HUES48 (cell line): ENCODE data around the gene BORCS8.

Experiments used
- H3K27ac ChIP-seq: one replicate; pipeline ENCODE4 v1.7.0; 2013; ENCODE audit warnings: low read depth, low read length, inconsistent platforms
- H3K27me3 ChIP-seq: 2 replicates; pipeline ENCODE4 v1.6.1; 2013; ENCODE audit warnings: mild to moderate bottlenecking, low read length; ENCODE audit not compliant: control insufficient read depth, insufficient read depth
- H3K36me3 ChIP-seq: 2 replicates; pipeline ENCODE4 v1.6.1; 2013; ENCODE audit warnings: low read length; ENCODE audit not compliant: control insufficient read depth, insufficient read depth
- H3K4me1 ChIP-seq: 2 replicates; pipeline ENCODE4 v1.6.1; 2013; ENCODE audit warnings: mild to moderate bottlenecking, low read length; ENCODE audit not compliant: control insufficient read depth, insufficient read depth
- H3K4me3 ChIP-seq: 2 replicates; pipeline ENCODE4 v1.5.1; 2013; ENCODE audit warnings: mild to moderate bottlenecking, low read depth, low read length
- H3K9ac ChIP-seq: 2 replicates; pipeline ENCODE4 v1.6.1; 2013; ENCODE audit warnings: mild to moderate bottlenecking, low read depth, low read length, moderate library complexity
- H3K9me3 ChIP-seq: 2 replicates; pipeline ENCODE4 v1.6.1; 2013; ENCODE audit warnings: low read length; ENCODE audit not compliant: control insufficient read depth, insufficient read depth

BORCS8 gene

DNA sequence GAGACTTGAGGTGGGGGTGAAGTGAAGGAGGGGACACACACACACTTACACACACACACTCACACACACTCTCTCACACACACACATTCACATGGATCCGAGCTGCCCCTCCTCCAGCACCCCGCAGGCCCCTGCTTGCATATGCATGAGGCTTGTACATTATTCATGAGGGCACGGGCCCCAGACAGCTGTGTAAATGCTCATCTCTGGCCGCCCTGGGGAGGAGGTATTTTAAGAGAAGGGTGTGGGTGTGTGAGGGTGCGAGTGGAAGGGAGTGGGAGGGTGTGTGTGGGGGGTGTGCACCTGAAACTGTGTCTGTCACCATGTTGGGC, 22.2 kb upstream of the BORCS8 start:
- Histone ChIP-seq H3K4me1 (peaks cover 8% of the 10 kb centered on the region; the same call in 1 of the 2 replicates), H3K4me3 (no peak overlapping the region), H3K27me3 (peaks cover 53% of the 10 kb centered on the region), H3K36me3 (no peaks in the 10 kb centered on the region), H3K9me3 (no peaks in the 10 kb centered on the region), H3K27ac (no peak overlapping the region), H3K9ac (no peak overlapping the region)

GRCh38 chr19:19213426-19214158, 21.6 kb upstream of the BORCS8 start:
- H3K36me3 ChIP-seq = no peaks in the 10 kb centered on the region
- H3K4me1 ChIP-seq = peaks cover 8% of the 10 kb centered on the region; the same call in 1 of the 2 replicates
- H3K9ac ChIP-seq = no peak overlapping the region
- no peak overlapping the region for H3K4me3 ChIP-seq
- H3K27me3 ChIP-seq = peaks cover 58% of the 10 kb centered on the region
- H3K27ac ChIP-seq = no peak overlapping the region
- H3K9me3 ChIP-seq = no peaks in the 10 kb centered on the region

GRCh38 chr19:19212916-19213315, 21.0 kb upstream of the BORCS8 start:
- H3K9me3 ChIP-seq = no peaks in the 10 kb centered on the region
- H3K4me3 ChIP-seq = no peak overlapping the region; the same call in 1 of the 2 replicates
- H3K27me3 ChIP-seq = peaks cover 61% of the 10 kb centered on the region
- no peaks in the 10 kb centered on the region for H3K36me3 ChIP-seq
- H3K4me1 ChIP-seq = peaks cover 8% of the 10 kb centered on the region; the same call in 1 of the 2 replicates
- H3K9ac ChIP-seq = no peak overlapping the region
- H3K27ac ChIP-seq = no peak overlapping the region

DNA sequence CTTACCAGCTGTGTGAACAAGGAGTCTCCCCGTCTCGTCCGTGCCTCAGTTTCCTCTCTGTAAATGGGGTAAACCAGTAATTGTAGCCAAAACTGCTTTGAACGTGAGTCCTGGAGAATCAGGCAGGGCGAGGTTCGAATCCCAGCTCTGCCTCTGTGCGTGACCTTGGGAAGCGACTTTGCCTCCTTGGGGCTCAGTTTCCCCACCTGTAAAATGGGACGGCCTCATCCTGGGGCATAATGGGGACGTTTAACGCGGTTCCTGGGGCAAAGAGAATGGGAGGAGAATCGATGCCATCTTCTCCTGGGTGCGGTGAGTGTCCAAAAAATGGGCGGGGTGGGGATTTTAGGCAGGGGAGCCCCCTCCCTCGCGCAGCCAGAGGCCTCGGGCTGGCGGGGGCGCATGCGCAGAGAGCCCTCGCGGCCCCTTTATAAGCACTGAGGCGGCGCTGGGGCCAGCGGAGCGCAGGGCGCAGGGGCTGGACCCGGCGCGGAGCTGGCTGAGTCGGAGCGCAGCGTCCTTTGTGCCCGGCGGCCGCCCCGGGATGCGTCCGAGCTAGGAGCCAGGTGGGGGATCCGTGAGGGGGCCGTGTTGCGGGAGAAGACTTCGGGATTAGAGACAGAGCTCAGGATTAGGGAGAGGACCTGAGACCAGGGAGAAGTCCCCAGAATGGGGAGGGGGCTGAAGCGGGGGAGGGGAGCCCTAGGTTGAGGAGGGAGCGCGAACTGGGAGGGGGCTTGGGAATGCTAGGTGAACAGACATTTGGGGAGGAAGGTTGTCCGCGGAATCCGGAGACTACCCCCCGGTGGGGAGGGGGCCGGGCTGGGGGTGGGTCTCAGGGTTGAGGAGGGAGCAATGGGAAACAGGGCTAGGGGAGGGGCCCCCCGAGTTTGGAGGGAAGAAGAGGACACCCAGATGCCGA, 19.8 kb upstream of the BORCS8 start, which contains the start of gene NCAN:
NCAN (plus strand) TSS at position 460 of the 922 bp plus-strand sequence. CDS start 4,996 bp downstream, outside the sequence.
- H3K9me3 ChIP-seq = no peaks in the 10 kb centered on the region
- H3K36me3 ChIP-seq = no peaks in the 10 kb centered on the region
- H3K4me1 ChIP-seq = peaks cover 8% of the 10 kb centered on the region; the same call in 1 of the 2 replicates
- H3K27ac ChIP-seq = no peak within 1 kb of the TSS
- H3K9ac ChIP-seq = no peak within 1 kb of the TSS
- peaks cover 73% of the 10 kb centered on the region for H3K27me3 ChIP-seq
- peak within 1 kb of the TSS; percentile 70 for H3K4me3 ChIP-seq

GRCh38 chr19:19209372-19209771, 17.4 kb upstream of the BORCS8 start:
- Histone ChIP-seq H3K4me1 (peaks cover 8% of the 10 kb centered on the region; the same call in 1 of the 2 replicates), H3K27me3 (peaks cover 93% of the 10 kb centered on the region), H3K36me3 (no peaks in the 10 kb centered on the region), H3K9ac (no peak overlapping the region), H3K9me3 (no peaks in the 10 kb centered on the region), H3K27ac (no peak overlapping the region), H3K4me3 (no peak overlapping the region)

GRCh38 chr19:19207637-19208572, 16.0 kb upstream of the BORCS8 start:
- Histone ChIP-seq H3K9ac (no peak overlapping the region), H3K27ac (no peak overlapping the region), H3K36me3 (no peaks in the 10 kb centered on the region), H3K27me3 (peaks cover 84% of the 10 kb centered on the region), H3K4me1 (0 out of 2 replicates have a peak, but pooled peaks cover 4% of the 10 kb centered on the region), H3K4me3 (no peak overlapping the region), H3K9me3 (no peaks in the 10 kb centered on the region)

GRCh38 chr19:19206938-19207337, 15.0 kb upstream of the BORCS8 start:
- H3K27ac ChIP-seq = no peak overlapping the region
- no peak overlapping the region for H3K4me3 ChIP-seq

GRCh38 chr19:19205416-19206410, 13.8 kb upstream of the BORCS8 start:
- H3K9ac ChIP-seq = no peak overlapping the region
- H3K4me3 ChIP-seq = no peak overlapping the region
- peaks cover 12% of the 10 kb centered on the region for H3K36me3 ChIP-seq
- no peak overlapping the region for H3K27ac ChIP-seq
- no peaks in the 10 kb centered on the region for H3K4me1 ChIP-seq
- peaks cover 63% of the 10 kb centered on the region for H3K27me3 ChIP-seq
- no peaks in the 10 kb centered on the region for H3K9me3 ChIP-seq

More at GRCh38 chr19:19206938-19207337, 15.0 kb upstream of the BORCS8 start:
- H3K9me3 ChIP-seq = no peaks in the 10 kb centered on the region
- peaks cover 2% of the 10 kb centered on the region for H3K36me3 ChIP-seq
- no peak overlapping the region for H3K9ac ChIP-seq
- H3K27me3 ChIP-seq = peaks cover 74% of the 10 kb centered on the region
- H3K4me1 ChIP-seq = no peaks in the 10 kb centered on the region

- Histone ChIP-seq H3K36me3 (peaks cover 15% of the 10 kb centered on the region), H3K9ac (no peak overlapping the region), H3K27me3 (peaks cover 50% of the 10 kb centered on the region), H3K4me3 (no peak overlapping the region), H3K27ac (no peak overlapping the region), H3K9me3 (no peaks in the 10 kb centered on the region), H3K4me1 (no peaks in the 10 kb centered on the region)
Observed at GRCh38 chr19:19204181-19204580, 12.2 kb upstream of the BORCS8 start.
